Keratinocyte (primary cell): ENCODE results near the gene TFF1.

Source experiments
- EZH2 ChIP-seq: IDR thresholded peaks from one replicate; pipeline ENCODE4 v1.6.1; 2012; ENCODE audit warnings: inconsistent platforms, mild to moderate bottlenecking, low read length, moderate library complexity
- TF ChIP-seq, protein P1 (sequence below), 3 experiments: IDR thresholded peaks in 1 of 3; conservative IDR thresholded peaks in 1 of 3; optimal IDR thresholded peaks in 1 of 3; 2 replicates in 2 of 3; 3 replicates in 1 of 3; pipeline versions ENCODE3 to v1.5.1; 2011; ENCODE audit warnings: low read length in 3 of 3, mild to moderate bottlenecking in 3 of 3, moderate library complexity in 2 of 3, control low read depth in 1 of 3, inconsistent platforms in 1 of 3; ENCODE audit not compliant: insufficient read depth in 2 of 3; ENCODE audit errors: extremely low read depth in 1 of 3

DNA sequence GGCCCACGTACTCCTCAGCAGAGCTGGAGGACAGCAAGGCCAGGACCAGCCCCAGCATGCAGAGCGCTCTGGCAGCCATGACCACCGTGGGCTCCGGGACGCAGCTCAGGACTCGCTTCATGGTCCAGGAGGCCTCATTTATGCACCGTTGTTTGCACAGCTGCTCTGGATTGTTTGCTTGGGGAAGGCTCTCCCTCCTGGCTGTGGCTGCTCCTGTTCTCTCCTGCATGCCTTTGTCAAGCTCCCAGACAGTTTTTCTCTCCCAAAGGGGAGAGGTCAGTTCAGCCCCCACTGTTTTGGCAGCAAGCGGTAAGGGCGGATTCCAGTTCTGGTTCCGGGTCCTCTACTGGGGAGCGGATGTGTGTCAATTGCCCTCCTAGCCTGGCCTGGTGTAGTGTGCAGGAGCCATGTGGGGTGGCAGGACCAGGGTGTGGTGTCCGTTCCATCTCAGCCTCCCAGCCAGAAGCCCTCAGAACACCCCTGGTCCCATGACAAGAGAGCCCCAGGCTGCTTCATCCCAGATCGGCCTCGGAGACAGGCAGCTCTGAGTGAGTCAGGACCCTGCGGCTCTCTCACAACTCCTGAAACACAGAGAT, 50.9 kb downstream of the TFF1 start, which contains the start of gene TFF3:
- TF ChIP-seq, protein P1, sequence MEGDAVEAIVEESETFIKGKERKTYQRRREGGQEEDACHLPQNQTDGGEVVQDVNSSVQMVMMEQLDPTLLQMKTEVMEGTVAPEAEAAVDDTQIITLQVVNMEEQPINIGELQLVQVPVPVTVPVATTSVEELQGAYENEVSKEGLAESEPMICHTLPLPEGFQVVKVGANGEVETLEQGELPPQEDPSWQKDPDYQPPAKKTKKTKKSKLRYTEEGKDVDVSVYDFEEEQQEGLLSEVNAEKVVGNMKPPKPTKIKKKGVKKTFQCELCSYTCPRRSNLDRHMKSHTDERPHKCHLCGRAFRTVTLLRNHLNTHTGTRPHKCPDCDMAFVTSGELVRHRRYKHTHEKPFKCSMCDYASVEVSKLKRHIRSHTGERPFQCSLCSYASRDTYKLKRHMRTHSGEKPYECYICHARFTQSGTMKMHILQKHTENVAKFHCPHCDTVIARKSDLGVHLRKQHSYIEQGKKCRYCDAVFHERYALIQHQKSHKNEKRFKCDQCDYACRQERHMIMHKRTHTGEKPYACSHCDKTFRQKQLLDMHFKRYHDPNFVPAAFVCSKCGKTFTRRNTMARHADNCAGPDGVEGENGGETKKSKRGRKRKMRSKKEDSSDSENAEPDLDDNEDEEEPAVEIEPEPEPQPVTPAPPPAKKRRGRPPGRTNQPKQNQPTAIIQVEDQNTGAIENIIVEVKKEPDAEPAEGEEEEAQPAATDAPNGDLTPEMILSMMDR (optimal IDR thresholded peaks at IDR 0.05 in 1 of 3, IDR thresholded peaks at IDR 0.05 in 1 of 3, conservative IDR thresholded peaks at IDR 0.05 in 1 of 3; ENCODE audit: extremely low read depth in 1 of 3, insufficient read depth in 2 of 3, low read length in 3 of 3), result no peak
- no peak for TF ChIP-seq EZH2
